Nephron (organoid): ENCODE results near the gene MBNL3.
"Not testable (repeated sequence)": the region's sequence is repeated elsewhere in the genome, so short reads cannot be mapped to it uniquely, and the experiment has no call there.

Experiments used
- H3K27ac Mint-ChIP-seq, 3 experiments: 2 replicates each; pipeline ENCODE4 v1.8.0; 2020; ENCODE audit warnings: mixed read lengths in 3 of 3, mild to moderate bottlenecking in 2 of 3, moderate library complexity in 1 of 3
- H3K27me3 Mint-ChIP-seq: 2 replicates; pipeline ENCODE4 v1.8.0; 2021; ENCODE audit warnings: low read depth, mild to moderate bottlenecking, moderate library complexity, mixed read lengths
- H3K36me3 Mint-ChIP-seq: 2 replicates; pipeline ENCODE4 v1.8.0; 2020; ENCODE audit warnings: low read depth, mixed read lengths
- H3K4me1 Mint-ChIP-seq: 2 replicates; pipeline ENCODE4 v1.8.0; 2020; ENCODE audit warnings: mixed read lengths
- H3K4me3 Mint-ChIP-seq, 3 experiments: 2 replicates each; pipeline ENCODE4 v1.8.0; 2020; ENCODE audit warnings: mild to moderate bottlenecking in 3 of 3, mixed read lengths in 3 of 3, moderate library complexity in 2 of 3
- H3K9me3 Mint-ChIP-seq: 2 replicates; pipeline ENCODE4 v1.8.0; 2020; ENCODE audit warnings: mixed read lengths
- TF ChIP-seq, protein P1 (sequence below), 3 experiments: fragments of 200-600 bp; sonication (generic); IDR thresholded peaks; one replicate each; pipeline ENCODE4 v1.5.0; 2021; ENCODE audit warnings: antibody characterized with exemption in 3 of 3; ENCODE audit not compliant: unreplicated experiment in 3 of 3

The MBNL3 gene

DNA sequence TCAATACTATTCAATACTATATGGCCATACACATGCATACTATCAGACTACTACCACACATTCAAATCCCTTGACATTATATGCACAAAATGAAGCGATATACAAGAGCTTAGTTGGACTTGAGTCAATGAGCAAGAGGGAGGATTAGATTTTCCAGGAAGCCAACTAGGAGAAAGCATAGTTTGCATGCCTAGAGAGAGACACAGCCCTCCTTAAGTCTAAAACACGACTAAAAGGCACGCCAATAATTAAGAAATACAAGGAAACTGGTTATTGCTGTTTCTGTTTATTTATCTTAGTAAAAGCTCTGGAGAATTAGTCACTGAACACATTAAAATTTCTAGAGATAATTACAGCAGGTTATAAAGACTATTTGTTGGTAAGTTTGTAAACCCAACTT is 21.8 kb downstream of the MBNL3 start:
- Mint-ChIP-seq H3K4me1 (peaks cover 14% of the 10 kb centered on the region), H3K27ac (peak overlapping the region in 2 of 3 experiments; percentile 17 to 48), H3K36me3 (peaks cover 7% of the 10 kb centered on the region), H3K9me3 (peaks cover 5% of the 10 kb centered on the region), H3K4me3 (no peak overlapping the region), H3K27me3 (no peaks in the 10 kb centered on the region)
- TF ChIP-seq, protein P1, sequence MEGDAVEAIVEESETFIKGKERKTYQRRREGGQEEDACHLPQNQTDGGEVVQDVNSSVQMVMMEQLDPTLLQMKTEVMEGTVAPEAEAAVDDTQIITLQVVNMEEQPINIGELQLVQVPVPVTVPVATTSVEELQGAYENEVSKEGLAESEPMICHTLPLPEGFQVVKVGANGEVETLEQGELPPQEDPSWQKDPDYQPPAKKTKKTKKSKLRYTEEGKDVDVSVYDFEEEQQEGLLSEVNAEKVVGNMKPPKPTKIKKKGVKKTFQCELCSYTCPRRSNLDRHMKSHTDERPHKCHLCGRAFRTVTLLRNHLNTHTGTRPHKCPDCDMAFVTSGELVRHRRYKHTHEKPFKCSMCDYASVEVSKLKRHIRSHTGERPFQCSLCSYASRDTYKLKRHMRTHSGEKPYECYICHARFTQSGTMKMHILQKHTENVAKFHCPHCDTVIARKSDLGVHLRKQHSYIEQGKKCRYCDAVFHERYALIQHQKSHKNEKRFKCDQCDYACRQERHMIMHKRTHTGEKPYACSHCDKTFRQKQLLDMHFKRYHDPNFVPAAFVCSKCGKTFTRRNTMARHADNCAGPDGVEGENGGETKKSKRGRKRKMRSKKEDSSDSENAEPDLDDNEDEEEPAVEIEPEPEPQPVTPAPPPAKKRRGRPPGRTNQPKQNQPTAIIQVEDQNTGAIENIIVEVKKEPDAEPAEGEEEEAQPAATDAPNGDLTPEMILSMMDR (IDR thresholded peaks at IDR 0.05; ENCODE audit: unreplicated experiment in 3 of 3), result no peak

GRCh38 chrX:132463411-132463810 is 25.4 kb downstream of the MBNL3 start:
- no peak overlapping the region for H3K4me3 Mint-ChIP-seq
- H3K9me3 Mint-ChIP-seq, result peaks cover 10% of the 10 kb centered on the region
- H3K36me3 Mint-ChIP-seq, result peaks cover 9% of the 10 kb centered on the region

DNA sequence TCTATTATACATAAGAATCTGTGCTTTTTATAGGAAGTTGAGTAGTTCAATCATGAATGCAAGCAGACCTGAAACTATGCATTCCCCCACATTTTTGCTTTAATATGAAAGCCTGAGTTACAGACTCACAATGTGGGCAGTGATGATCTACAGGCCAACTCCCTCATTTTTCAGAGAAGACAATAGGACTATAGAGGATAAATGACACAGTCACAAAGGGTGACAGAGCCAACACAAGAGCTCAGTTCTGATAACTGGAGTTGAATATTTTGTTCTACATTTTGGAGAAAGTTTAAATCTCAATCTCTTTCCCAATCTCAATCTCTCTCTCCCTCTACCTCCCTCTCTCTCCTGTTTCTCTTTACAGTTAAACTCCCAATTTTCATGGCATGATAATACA is 27.0 kb downstream of the MBNL3 start:
- H3K4me3 Mint-ChIP-seq, result no peak overlapping the region
- TF ChIP-seq, protein P1 (IDR thresholded peaks at IDR 0.05; ENCODE audit: unreplicated experiment in 3 of 3), result no peak

More at GRCh38 chrX:132463411-132463810, 25.4 kb downstream of the MBNL3 start:
- Mint-ChIP-seq H3K27ac (no peak overlapping the region), H3K27me3 (no peaks in the 10 kb centered on the region), H3K4me1 (peaks cover 11% of the 10 kb centered on the region)
- TF ChIP-seq, protein P1 (IDR thresholded peaks at IDR 0.05; ENCODE audit: unreplicated experiment in 3 of 3), result peak; percentile 33 to 44 (median 36)

GRCh38 chrX:132452911-132453550 is 35.8 kb downstream of the MBNL3 start:
- TF ChIP-seq, protein P1 (IDR thresholded peaks at IDR 0.05; ENCODE audit: unreplicated experiment in 3 of 3), result no peak
- H3K4me1 Mint-ChIP-seq, result no peaks in the 10 kb centered on the region
- H3K27me3 Mint-ChIP-seq, result no peaks in the 10 kb centered on the region
- no peak overlapping the region for H3K4me3 Mint-ChIP-seq
- H3K27ac Mint-ChIP-seq, result no peak overlapping the region
- peaks cover 40% of the 10 kb centered on the region for H3K9me3 Mint-ChIP-seq
- peaks cover 43% of the 10 kb centered on the region for H3K36me3 Mint-ChIP-seq

More for the DNA sequence above, 27.0 kb downstream of the MBNL3 start:
- Mint-ChIP-seq H3K27me3 (no peaks in the 10 kb centered on the region), H3K36me3 (peaks cover 9% of the 10 kb centered on the region), H3K4me1 (peaks cover 4% of the 10 kb centered on the region), H3K27ac (no peak overlapping the region), H3K9me3 (peaks cover 13% of the 10 kb centered on the region)

DNA sequence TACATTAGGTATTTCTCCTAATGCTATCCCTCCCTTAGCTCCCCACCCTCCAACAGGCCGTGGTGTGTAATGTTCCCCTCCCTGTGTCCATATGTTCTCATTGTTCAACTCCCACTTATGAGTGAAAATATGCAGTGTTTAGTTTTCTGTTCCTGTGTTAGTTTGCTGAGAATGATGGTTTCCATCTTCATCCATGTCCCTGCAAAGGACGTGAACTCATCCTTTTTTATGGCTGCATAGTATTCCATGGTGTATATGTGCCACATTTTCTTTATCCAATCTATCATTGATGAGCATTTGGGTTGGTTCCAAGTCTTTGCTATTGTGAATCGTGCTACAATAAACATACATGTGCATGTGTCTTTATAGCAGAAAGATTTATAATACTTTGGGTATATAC is 42.9 kb downstream of the MBNL3 start:
- H3K27me3 Mint-ChIP-seq, H3K4me3 Mint-ChIP-seq, H3K27ac Mint-ChIP-seq: not testable (repeated sequence)
- Mint-ChIP-seq H3K9me3 (peaks cover 44% of the 10 kb centered on the region), H3K36me3 (peaks cover 48% of the 10 kb centered on the region), H3K4me1 (peaks cover 23% of the 10 kb centered on the region)

DNA sequence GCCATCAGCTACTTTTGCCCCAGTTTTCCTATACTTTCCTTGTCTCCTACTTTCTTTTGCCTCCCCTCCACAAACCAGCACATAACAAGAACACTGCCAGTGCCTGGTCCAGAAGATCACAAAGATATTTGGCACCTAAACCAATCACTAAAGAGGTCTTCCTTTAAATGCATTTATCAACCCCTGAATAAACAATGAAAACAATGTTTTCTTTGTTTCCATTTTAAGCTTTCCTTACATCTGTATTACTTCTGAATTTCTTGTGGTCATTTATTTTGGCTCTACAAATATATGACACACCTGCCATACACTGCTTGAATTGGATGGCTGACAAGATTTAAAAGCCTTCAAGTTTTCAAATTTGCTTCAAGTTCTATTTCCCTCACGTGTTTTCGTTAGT is 43.9 kb downstream of the MBNL3 start:
- Mint-ChIP-seq H3K36me3 (peaks cover 38% of the 10 kb centered on the region), H3K9me3 (peaks cover 35% of the 10 kb centered on the region), H3K27ac (peak overlapping the region in 2 of 3 experiments; percentile 3 to 50), H3K27me3 (no peaks in the 10 kb centered on the region), H3K4me3 (no peak overlapping the region), H3K4me1 (peaks cover 29% of the 10 kb centered on the region)
- TF ChIP-seq, protein P1 (IDR thresholded peaks at IDR 0.05; ENCODE audit: unreplicated experiment in 3 of 3), result no peak
